ENCODE data around the gene EPHB2. TPM values are rescaled to one million over a fixed set of nuclear protein-coding genes. Genes with fewer than 3 reads are reported as not detected.

EPHB2 gene
- total RNA-seq, 2 experiments from 2014 or later, result 0.13 TPM; not detected in 1

GRCh38 chr1:22815421-22816066, 104.9 kb downstream of the EPHB2 start:
- ChIA-PET POLR2A (no interaction called here), CTCF (no interaction called here)
- H3K27ac Mint-ChIP-seq, result no peak overlapping the region
- H3K36me3 Mint-ChIP-seq (ENCODE audit: low read depth), result no peaks in the 10 kb centered on the region
- ATAC-seq, result no peak
- intact Hi-C loops (cut with micrococcal nuclease), result no loop called here
- no peak for DNase-seq
- TF ChIP-seq, protein P1, sequence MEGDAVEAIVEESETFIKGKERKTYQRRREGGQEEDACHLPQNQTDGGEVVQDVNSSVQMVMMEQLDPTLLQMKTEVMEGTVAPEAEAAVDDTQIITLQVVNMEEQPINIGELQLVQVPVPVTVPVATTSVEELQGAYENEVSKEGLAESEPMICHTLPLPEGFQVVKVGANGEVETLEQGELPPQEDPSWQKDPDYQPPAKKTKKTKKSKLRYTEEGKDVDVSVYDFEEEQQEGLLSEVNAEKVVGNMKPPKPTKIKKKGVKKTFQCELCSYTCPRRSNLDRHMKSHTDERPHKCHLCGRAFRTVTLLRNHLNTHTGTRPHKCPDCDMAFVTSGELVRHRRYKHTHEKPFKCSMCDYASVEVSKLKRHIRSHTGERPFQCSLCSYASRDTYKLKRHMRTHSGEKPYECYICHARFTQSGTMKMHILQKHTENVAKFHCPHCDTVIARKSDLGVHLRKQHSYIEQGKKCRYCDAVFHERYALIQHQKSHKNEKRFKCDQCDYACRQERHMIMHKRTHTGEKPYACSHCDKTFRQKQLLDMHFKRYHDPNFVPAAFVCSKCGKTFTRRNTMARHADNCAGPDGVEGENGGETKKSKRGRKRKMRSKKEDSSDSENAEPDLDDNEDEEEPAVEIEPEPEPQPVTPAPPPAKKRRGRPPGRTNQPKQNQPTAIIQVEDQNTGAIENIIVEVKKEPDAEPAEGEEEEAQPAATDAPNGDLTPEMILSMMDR (IDR thresholded peaks at IDR 0.05), result no peak
- H3K4me1 Mint-ChIP-seq (ENCODE audit: low read depth), result no peaks in the 10 kb centered on the region
- no peaks in the 10 kb centered on the region for H3K9me3 Mint-ChIP-seq
- H3K4me3 Mint-ChIP-seq, result no peak overlapping the region
- no peaks in the 10 kb centered on the region for H3K27me3 Mint-ChIP-seq

DNA sequence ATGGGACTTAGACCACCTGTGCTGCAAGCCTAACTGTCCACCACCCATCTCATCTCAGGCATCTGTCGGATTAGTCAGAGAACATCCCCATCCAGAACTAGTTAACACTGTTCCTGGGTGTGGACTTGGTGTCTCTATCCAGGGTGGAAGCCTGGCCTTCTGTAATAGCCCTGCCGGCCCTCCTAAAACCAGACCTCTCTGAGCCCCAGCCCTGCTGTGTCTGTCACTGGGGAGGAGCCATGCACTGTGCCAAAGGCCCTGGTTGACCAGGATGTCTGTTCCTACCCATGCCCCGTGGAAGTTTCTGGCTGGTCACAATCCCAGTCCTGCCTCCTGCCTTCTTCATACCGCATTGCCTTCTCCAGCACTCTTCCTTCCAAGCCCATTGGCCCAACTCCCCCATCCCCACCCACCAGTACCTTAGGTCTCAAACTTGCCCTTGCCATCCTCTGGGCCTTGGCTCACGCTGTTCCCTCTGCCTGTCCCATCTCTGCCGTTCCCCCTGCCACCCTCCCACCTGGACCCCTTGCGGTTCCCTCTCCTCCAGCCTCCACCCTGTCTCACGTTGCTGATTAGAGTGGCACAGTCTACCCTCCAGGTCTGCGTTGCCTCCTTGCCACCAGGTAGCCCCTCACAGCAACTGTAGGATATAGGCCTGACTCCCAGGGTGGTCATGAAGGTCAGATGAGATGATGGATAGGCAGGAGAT, 105.6 kb downstream of the EPHB2 start:
- Mint-ChIP-seq H3K4me3 (no peak overlapping the region), H3K4me1 (ENCODE audit: low read depth) (no peaks in the 10 kb centered on the region), H3K36me3 (ENCODE audit: low read depth) (no peaks in the 10 kb centered on the region), H3K27me3 (no peaks in the 10 kb centered on the region), H3K27ac (no peak overlapping the region), H3K9me3 (no peaks in the 10 kb centered on the region)
- ATAC-seq (no peak), DNase-seq (no peak)
- ChIA-PET CTCF (no interaction called here), POLR2A (no interaction called here)
- TF ChIP-seq, protein P1 (IDR thresholded peaks at IDR 0.05), result no peak
- intact Hi-C loops (cut with micrococcal nuclease), result no loop called here

GRCh38 chr1:22816803-22817202, 106.2 kb downstream of the EPHB2 start:
- ChIA-PET POLR2A (no interaction called here), CTCF (no interaction called here)
- TF ChIP-seq, protein P1 (IDR thresholded peaks at IDR 0.05), result no peak
- peaks cover 1% of the 10 kb centered on the region for H3K27me3 Mint-ChIP-seq
- no peak overlapping the region for H3K4me3 Mint-ChIP-seq
- ATAC-seq (no peak), DNase-seq (no peak)
- no peaks in the 10 kb centered on the region for H3K36me3 Mint-ChIP-seq (ENCODE audit: low read depth)
- H3K9me3 Mint-ChIP-seq, result no peaks in the 10 kb centered on the region
- H3K27ac Mint-ChIP-seq, result no peak overlapping the region
- intact Hi-C loops (cut with micrococcal nuclease), result no loop called here
- H3K4me1 Mint-ChIP-seq (ENCODE audit: low read depth), result no peaks in the 10 kb centered on the region

DNA sequence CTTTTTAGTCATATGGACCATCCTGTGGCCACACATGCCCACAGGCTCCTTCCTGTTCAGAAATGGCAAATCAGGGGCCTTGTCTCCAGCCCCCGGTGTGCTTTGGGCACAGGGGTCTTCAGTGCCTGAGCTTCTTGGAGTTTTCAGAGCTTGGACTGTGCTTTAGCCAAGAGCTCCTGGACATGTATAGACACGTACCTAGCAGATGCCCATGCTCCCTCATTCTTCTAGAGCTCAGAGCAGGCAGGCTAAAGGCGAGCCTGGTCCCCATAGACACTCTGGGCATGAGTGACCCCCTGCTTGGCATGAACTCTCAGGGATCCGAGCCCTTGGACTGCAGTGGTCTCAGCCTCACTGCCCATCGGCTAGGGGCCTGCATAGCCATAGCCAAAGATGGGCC, 106.8 kb downstream of the EPHB2 start:
- Mint-ChIP-seq H3K4me1 (ENCODE audit: low read depth) (no peaks in the 10 kb centered on the region), H3K9me3 (no peaks in the 10 kb centered on the region), H3K4me3 (no peak overlapping the region), H3K27ac (no peak overlapping the region), H3K36me3 (ENCODE audit: low read depth) (no peaks in the 10 kb centered on the region), H3K27me3 (peaks cover 1% of the 10 kb centered on the region)
- ATAC-seq (no peak), DNase-seq (no peak)
- TF ChIP-seq, protein P1 (IDR thresholded peaks at IDR 0.05), result no peak
- intact Hi-C loops (cut with micrococcal nuclease), result no loop called here
- CTCF ChIA-PET, result no interaction called here
- POLR2A ChIA-PET, result no interaction called here

GRCh38 chr1:22818061-22818770, 107.6 kb downstream of the EPHB2 start:
- Mint-ChIP-seq H3K27me3 (peaks cover 1% of the 10 kb centered on the region), H3K9me3 (no peaks in the 10 kb centered on the region), H3K36me3 (ENCODE audit: low read depth) (no peaks in the 10 kb centered on the region), H3K4me3 (no peak overlapping the region), H3K27ac (no peak overlapping the region), H3K4me1 (ENCODE audit: low read depth) (no peaks in the 10 kb centered on the region)
- CTCF ChIA-PET, result no interaction called here
- intact Hi-C loops (cut with micrococcal nuclease), result no loop called here
- DNase-seq, result no peak
- POLR2A ChIA-PET, result no interaction called here
- no peak for ATAC-seq
- TF ChIP-seq, protein P1 (IDR thresholded peaks at IDR 0.05), result no peak

Measured in activated CD8-positive, alpha-beta T cell treated with anti-CD3 and anti-CD28 coated beads for 36 hours (primary cell).